Measurements from ENCODE around the gene FGFR4. TPM values are rescaled to one million over a fixed set of nuclear protein-coding genes. Genes with fewer than 3 reads are reported as not detected.

The FGFR4 gene
- total and polyA plus RNA-seq, 5 donors from 2014 or later = 0.19 to 4.4 (median 0.29) TPM; not detected in 2

- Histone ChIP-seq H3K4me3 (ENCODE audit: low read depth, low read length) (no peak overlapping the region), H3K27ac (ENCODE audit: insufficient read depth, low read length, poor library complexity, severe bottlenecking) (no peak overlapping the region), H3K27me3 (ENCODE audit: control insufficient read depth, insufficient read depth, low read length) (no peaks in the 10 kb centered on the region), H3K36me3 (ENCODE audit: control insufficient read depth, insufficient read depth, low read length) (no peaks in the 10 kb centered on the region), H3K4me1 (ENCODE audit: control insufficient read depth, insufficient read depth, low read length, poor library complexity, severe bottlenecking) (peaks cover 7% of the 10 kb centered on the region), H3K9me3 (ENCODE audit: control insufficient read depth in 2 of 2, low read length in 2 of 2) (no peaks in the 10 kb centered on the region)
- H3K27me3 Mint-ChIP-seq = no peaks in the 10 kb centered on the region
- peak overlapping the region in 1 of 3 donors; percentile 56 for H3K27ac Mint-ChIP-seq
- H3K4me3 Mint-ChIP-seq = no peak overlapping the region
- H3K9me3 Mint-ChIP-seq = peaks cover 0 to 2% (median 0%) of the 10 kb centered on the region in 7 donors
- H3K36me3 Mint-ChIP-seq = no peaks in the 10 kb centered on the region
- ATAC-seq (ENCODE audit: low read depth in 2 of 2) (no peak), DNase-seq (no peak)
- H3K4me1 Mint-ChIP-seq = peaks cover 9 to 10% (median 9%) of the 10 kb centered on the region in 4 donors
These were observed 37.2 kb downstream of the FGFR4 start for GRCh38 chr5:177123789-177124485.

GRCh38 chr5:177124486-177124991, 37.8 kb downstream of the FGFR4 start:
- H3K4me3 Mint-ChIP-seq = no peak overlapping the region
- no peak overlapping the region for H3K4me3 ChIP-seq (ENCODE audit: low read depth, low read length)
- no peak overlapping the region for H3K27ac Mint-ChIP-seq
- H3K9me3 Mint-ChIP-seq = peaks cover 0 to 2% (median 0%) of the 10 kb centered on the region in 7 donors
- H3K27me3 Mint-ChIP-seq = no peaks in the 10 kb centered on the region
- peak in 1 of 2 donors; percentile 32 for ATAC-seq (ENCODE audit: low read depth in 2 of 2)
- H3K36me3 ChIP-seq (ENCODE audit: control insufficient read depth, insufficient read depth, low read length) = no peaks in the 10 kb centered on the region
- no peak overlapping the region for H3K27ac ChIP-seq (ENCODE audit: insufficient read depth, low read length, poor library complexity, severe bottlenecking)
- peak in 1 of 3 donors; percentile 40 for DNase-seq
- H3K9me3 ChIP-seq (ENCODE audit: control insufficient read depth in 2 of 2, low read length in 2 of 2) = no peaks in the 10 kb centered on the region
- no peaks in the 10 kb centered on the region for H3K27me3 ChIP-seq (ENCODE audit: control insufficient read depth, insufficient read depth, low read length)
- no peaks in the 10 kb centered on the region for H3K36me3 Mint-ChIP-seq
- H3K4me1 ChIP-seq (ENCODE audit: control insufficient read depth, insufficient read depth, low read length, poor library complexity, severe bottlenecking) = peaks cover 11% of the 10 kb centered on the region
- H3K4me1 Mint-ChIP-seq = peaks cover 14 to 16% (median 15%) of the 10 kb centered on the region in 4 donors

- H3K27ac Mint-ChIP-seq = no peak overlapping the region
- Histone ChIP-seq H3K4me3 (ENCODE audit: low read depth, low read length) (no peak overlapping the region), H3K27me3 (ENCODE audit: control insufficient read depth, insufficient read depth, low read length) (no peaks in the 10 kb centered on the region), H3K4me1 (ENCODE audit: control insufficient read depth, insufficient read depth, low read length, poor library complexity, severe bottlenecking) (peaks cover 11% of the 10 kb centered on the region), H3K9me3 (ENCODE audit: control insufficient read depth in 2 of 2, low read length in 2 of 2) (no peaks in the 10 kb centered on the region), H3K36me3 (ENCODE audit: control insufficient read depth, insufficient read depth, low read length) (no peaks in the 10 kb centered on the region), H3K27ac (ENCODE audit: insufficient read depth, low read length, poor library complexity, severe bottlenecking) (no peak overlapping the region)
- no peak for DNase-seq
- peak overlapping the region in 1 of 4 donors; percentile 39 for H3K4me3 Mint-ChIP-seq
- peaks cover 4% of the 10 kb centered on the region for H3K27me3 Mint-ChIP-seq
- H3K4me1 Mint-ChIP-seq = peaks cover 16 to 36% (median 22%) of the 10 kb centered on the region in 4 donors
- no peak for ATAC-seq (ENCODE audit: low read depth in 2 of 2)
- peaks cover 0 to 2% (median 0%) of the 10 kb centered on the region in 7 donors for H3K9me3 Mint-ChIP-seq
- H3K36me3 Mint-ChIP-seq = no peaks in the 10 kb centered on the region
These were observed 40.1 kb downstream of the FGFR4 start for GRCh38 chr5:177126771-177127170.

GRCh38 chr5:177128551-177128981, 41.9 kb downstream of the FGFR4 start:
- peaks cover 16 to 36% (median 22%) of the 10 kb centered on the region in 4 donors for H3K4me1 Mint-ChIP-seq

GRCh38 chr5:177130211-177131018, 43.7 kb downstream of the FGFR4 start:
- peak overlapping the region; percentile 39 to 87 (median 83) for H3K27ac Mint-ChIP-seq

More at GRCh38 chr5:177128551-177128981, 41.9 kb downstream of the FGFR4 start:
- Histone ChIP-seq H3K27ac (ENCODE audit: insufficient read depth, low read length, poor library complexity, severe bottlenecking) (no peak overlapping the region), H3K27me3 (ENCODE audit: control insufficient read depth, insufficient read depth, low read length) (no peaks in the 10 kb centered on the region), H3K4me3 (ENCODE audit: low read depth, low read length) (no peak overlapping the region), H3K9me3 (ENCODE audit: control insufficient read depth in 2 of 2, low read length in 2 of 2) (no peaks in the 10 kb centered on the region), H3K4me1 (ENCODE audit: control insufficient read depth, insufficient read depth, low read length, poor library complexity, severe bottlenecking) (peaks cover 16% of the 10 kb centered on the region), H3K36me3 (ENCODE audit: control insufficient read depth, insufficient read depth, low read length) (no peaks in the 10 kb centered on the region)
- H3K27me3 Mint-ChIP-seq = peaks cover 4% of the 10 kb centered on the region
- H3K4me3 Mint-ChIP-seq = peak overlapping the region in 3 of 4 donors; percentile 24 to 85 (median 60)
- peak in 1 of 3 donors; percentile 69 for DNase-seq
- no peaks in the 10 kb centered on the region for H3K9me3 Mint-ChIP-seq
- peak overlapping the region; percentile 60 to 90 (median 80) for H3K27ac Mint-ChIP-seq
- ATAC-seq (ENCODE audit: low read depth in 2 of 2) = no peak
- H3K36me3 Mint-ChIP-seq = no peaks in the 10 kb centered on the region

GRCh38 chr5:177131019-177131320, 44.3 kb downstream of the FGFR4 start:
- H3K36me3 ChIP-seq (ENCODE audit: control insufficient read depth, insufficient read depth, low read length) = peaks cover 4% of the 10 kb centered on the region
- Mint-ChIP-seq H3K36me3 (peaks cover 5% of the 10 kb centered on the region), H3K27ac (peak overlapping the region; percentile 39 to 87 (median 83)), H3K4me1 (peaks cover 24 to 52% (median 32%) of the 10 kb centered on the region in 4 donors), H3K27me3 (peaks cover 4% of the 10 kb centered on the region), H3K9me3 (no peaks in the 10 kb centered on the region), H3K4me3 (peak overlapping the region; percentile 49 to 85 (median 68))
- DNase-seq (no peak), ATAC-seq (ENCODE audit: low read depth in 2 of 2) (no peak)
- H3K4me1 ChIP-seq (ENCODE audit: control insufficient read depth, insufficient read depth, low read length, poor library complexity, severe bottlenecking) = peaks cover 32% of the 10 kb centered on the region
- H3K9me3 ChIP-seq (ENCODE audit: control insufficient read depth in 2 of 2, low read length in 2 of 2) = no peaks in the 10 kb centered on the region
- H3K27ac ChIP-seq (ENCODE audit: insufficient read depth, low read length, poor library complexity, severe bottlenecking) = no peak overlapping the region
- no peaks in the 10 kb centered on the region for H3K27me3 ChIP-seq (ENCODE audit: control insufficient read depth, insufficient read depth, low read length)
- no peak overlapping the region for H3K4me3 ChIP-seq (ENCODE audit: low read depth, low read length)

More at GRCh38 chr5:177130211-177131018, 43.7 kb downstream of the FGFR4 start:
- Mint-ChIP-seq H3K27me3 (peaks cover 4% of the 10 kb centered on the region), H3K4me1 (peaks cover 19 to 46% (median 28%) of the 10 kb centered on the region in 4 donors), H3K36me3 (peaks cover 2% of the 10 kb centered on the region), H3K4me3 (peak overlapping the region in 3 of 4 donors; percentile 66 to 85 (median 71)), H3K9me3 (no peaks in the 10 kb centered on the region)
- peaks cover 2% of the 10 kb centered on the region for H3K36me3 ChIP-seq (ENCODE audit: control insufficient read depth, insufficient read depth, low read length)
- H3K4me3 ChIP-seq (ENCODE audit: low read depth, low read length) = no peak overlapping the region
- DNase-seq (no peak), ATAC-seq (ENCODE audit: low read depth in 2 of 2) (no peak)
- H3K27ac ChIP-seq (ENCODE audit: insufficient read depth, low read length, poor library complexity, severe bottlenecking) = no peak overlapping the region
- no peaks in the 10 kb centered on the region for H3K27me3 ChIP-seq (ENCODE audit: control insufficient read depth, insufficient read depth, low read length)
- H3K4me1 ChIP-seq (ENCODE audit: control insufficient read depth, insufficient read depth, low read length, poor library complexity, severe bottlenecking) = peaks cover 27% of the 10 kb centered on the region
- H3K9me3 ChIP-seq (ENCODE audit: control insufficient read depth in 2 of 2, low read length in 2 of 2) = no peaks in the 10 kb centered on the region

- H3K27ac ChIP-seq (ENCODE audit: insufficient read depth, low read length, poor library complexity, severe bottlenecking) = peak overlapping the region; percentile 21
- Mint-ChIP-seq H3K27me3 (peaks cover 4% of the 10 kb centered on the region), H3K36me3 (peaks cover 5% of the 10 kb centered on the region), H3K9me3 (no peaks in the 10 kb centered on the region), H3K27ac (peak overlapping the region; percentile 39 to 87 (median 83)), H3K4me3 (peak overlapping the region; percentile 49 to 85 (median 74)), H3K4me1 (peaks cover 29 to 58% (median 37%) of the 10 kb centered on the region in 4 donors)
- no peaks in the 10 kb centered on the region for H3K27me3 ChIP-seq (ENCODE audit: control insufficient read depth, insufficient read depth, low read length)
- no peak overlapping the region for H3K4me3 ChIP-seq (ENCODE audit: low read depth, low read length)
- H3K9me3 ChIP-seq (ENCODE audit: control insufficient read depth in 2 of 2, low read length in 2 of 2) = no peaks in the 10 kb centered on the region
- H3K36me3 ChIP-seq (ENCODE audit: control insufficient read depth, insufficient read depth, low read length) = peaks cover 5% of the 10 kb centered on the region
- ATAC-seq (ENCODE audit: low read depth in 2 of 2) (no peak), DNase-seq (no peak)
- H3K4me1 ChIP-seq (ENCODE audit: control insufficient read depth, insufficient read depth, low read length, poor library complexity, severe bottlenecking) = peaks cover 38% of the 10 kb centered on the region
These were observed 44.8 kb downstream of the FGFR4 start for GRCh38 chr5:177131352-177132135.

Data from CD4-positive, CD25-positive, alpha-beta regulatory T cell (primary cell).